ENCODE data around the gene MBNL3. TPM values are rescaled to one million over a fixed set of nuclear protein-coding genes. Genes with fewer than 3 reads are reported as not detected.
A peak's percentile ranks its signal among the peaks of the same experiment; 100 is the strongest.

The MBNL3 gene, protein sequence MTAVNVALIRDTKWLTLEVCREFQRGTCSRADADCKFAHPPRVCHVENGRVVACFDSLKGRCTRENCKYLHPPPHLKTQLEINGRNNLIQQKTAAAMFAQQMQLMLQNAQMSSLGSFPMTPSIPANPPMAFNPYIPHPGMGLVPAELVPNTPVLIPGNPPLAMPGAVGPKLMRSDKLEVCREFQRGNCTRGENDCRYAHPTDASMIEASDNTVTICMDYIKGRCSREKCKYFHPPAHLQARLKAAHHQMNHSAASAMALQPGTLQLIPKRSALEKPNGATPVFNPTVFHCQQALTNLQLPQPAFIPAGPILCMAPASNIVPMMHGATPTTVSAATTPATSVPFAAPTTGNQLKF
- 0.46 and 0.98 TPM in 2 replicates for total RNA-seq
- polyA plus RNA-seq, result 1.2 and 1.6 TPM in 2 replicates

DNA sequence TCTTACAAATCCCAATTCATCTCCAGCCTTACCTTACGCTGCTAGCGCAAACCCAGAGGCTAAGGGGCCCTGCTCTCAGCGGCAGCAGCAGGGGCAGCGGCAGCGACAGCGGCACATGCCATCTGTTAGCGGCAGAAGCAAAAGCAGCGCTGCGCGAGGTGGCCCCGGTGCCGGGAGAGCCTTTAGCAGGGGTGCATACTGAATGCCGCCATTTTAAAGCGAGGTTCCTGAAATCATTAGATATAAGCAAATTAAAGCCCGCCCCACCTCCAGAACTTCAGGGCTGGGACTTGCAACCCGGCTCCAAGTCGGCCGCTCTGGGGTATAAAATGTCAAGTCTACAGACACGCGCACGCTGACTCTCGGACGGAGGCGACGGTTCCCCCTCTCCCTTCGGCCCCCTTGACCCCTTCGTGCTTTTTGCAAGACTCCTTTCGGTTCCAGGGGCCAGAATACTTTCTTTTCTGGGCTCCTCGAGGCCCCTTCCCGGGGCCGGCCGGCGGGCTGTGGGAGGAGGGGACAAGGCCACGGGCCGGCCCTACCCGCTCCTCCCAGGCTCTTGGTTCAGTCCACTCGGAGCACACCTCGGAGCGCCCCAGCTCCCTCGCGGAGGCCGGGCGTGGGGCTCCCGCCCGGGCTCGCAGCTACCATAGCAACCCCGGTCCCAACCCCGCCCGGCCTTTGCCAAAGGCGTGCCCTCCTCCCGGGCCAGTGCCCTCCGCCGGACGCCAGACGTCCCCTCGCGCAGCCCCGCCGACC, at the start of gene MBNL3:
Gene MBNL3, minus strand, starts transcription at position 220 of the 759 bp plus-strand sequence. CDS start 49,427 bp downstream, outside the sequence.
- TF ChIP-seq, protein P1, sequence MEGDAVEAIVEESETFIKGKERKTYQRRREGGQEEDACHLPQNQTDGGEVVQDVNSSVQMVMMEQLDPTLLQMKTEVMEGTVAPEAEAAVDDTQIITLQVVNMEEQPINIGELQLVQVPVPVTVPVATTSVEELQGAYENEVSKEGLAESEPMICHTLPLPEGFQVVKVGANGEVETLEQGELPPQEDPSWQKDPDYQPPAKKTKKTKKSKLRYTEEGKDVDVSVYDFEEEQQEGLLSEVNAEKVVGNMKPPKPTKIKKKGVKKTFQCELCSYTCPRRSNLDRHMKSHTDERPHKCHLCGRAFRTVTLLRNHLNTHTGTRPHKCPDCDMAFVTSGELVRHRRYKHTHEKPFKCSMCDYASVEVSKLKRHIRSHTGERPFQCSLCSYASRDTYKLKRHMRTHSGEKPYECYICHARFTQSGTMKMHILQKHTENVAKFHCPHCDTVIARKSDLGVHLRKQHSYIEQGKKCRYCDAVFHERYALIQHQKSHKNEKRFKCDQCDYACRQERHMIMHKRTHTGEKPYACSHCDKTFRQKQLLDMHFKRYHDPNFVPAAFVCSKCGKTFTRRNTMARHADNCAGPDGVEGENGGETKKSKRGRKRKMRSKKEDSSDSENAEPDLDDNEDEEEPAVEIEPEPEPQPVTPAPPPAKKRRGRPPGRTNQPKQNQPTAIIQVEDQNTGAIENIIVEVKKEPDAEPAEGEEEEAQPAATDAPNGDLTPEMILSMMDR (IDR thresholded peaks at IDR 0.05; ENCODE audit: low read depth, low read length), result no peak
- no peaks in the 10 kb centered on the region for H3K9me3 ChIP-seq (ENCODE audit: low read depth)
- H3K4me3 ChIP-seq, result peak within 1 kb of the TSS; percentile 70
- no peaks in the 10 kb centered on the region for H3K4me1 ChIP-seq (ENCODE audit: low read depth)
- no peaks in the 10 kb centered on the region for H3K36me3 ChIP-seq
- H3K27ac ChIP-seq, result no peak within 1 kb of the TSS
- peak; percentile 70 to 80 for DNase-seq (ENCODE audit: low read depth in 1 of 2, low spot score in 1 of 2)
- peaks cover 51% of the 10 kb centered on the region for H3K27me3 ChIP-seq

DNA sequence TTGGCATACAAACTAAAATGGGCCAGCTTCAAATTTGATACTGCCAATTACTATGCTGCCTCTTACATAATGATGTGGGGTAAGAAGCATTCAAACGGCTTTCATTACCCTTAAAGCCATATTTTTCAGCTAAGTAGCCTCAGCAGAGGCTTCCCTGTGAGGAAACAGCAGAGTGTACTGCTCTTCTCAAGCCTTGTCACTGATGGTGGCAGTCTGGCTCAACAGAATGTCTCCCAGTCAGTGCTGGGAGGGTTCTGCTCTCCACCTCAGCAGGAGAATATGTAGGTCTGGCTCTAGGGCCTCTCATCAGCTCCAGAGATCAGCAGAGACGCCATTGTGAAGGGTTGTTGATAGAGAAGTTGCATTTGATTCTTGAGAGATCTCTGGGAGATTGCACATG, 44.6 kb upstream of the MBNL3 start:
- Histone ChIP-seq H3K27me3 (no peaks in the 10 kb centered on the region), H3K4me1 (ENCODE audit: low read depth) (no peaks in the 10 kb centered on the region), H3K27ac (no peak overlapping the region), H3K36me3 (no peaks in the 10 kb centered on the region), H3K9me3 (ENCODE audit: low read depth) (no peaks in the 10 kb centered on the region), H3K4me3 (no peak overlapping the region)
- TF ChIP-seq, protein P1 (IDR thresholded peaks at IDR 0.05; ENCODE audit: low read depth, low read length), result no peak
- no peak for DNase-seq (ENCODE audit: low read depth in 1 of 2, low spot score in 1 of 2)

DNA sequence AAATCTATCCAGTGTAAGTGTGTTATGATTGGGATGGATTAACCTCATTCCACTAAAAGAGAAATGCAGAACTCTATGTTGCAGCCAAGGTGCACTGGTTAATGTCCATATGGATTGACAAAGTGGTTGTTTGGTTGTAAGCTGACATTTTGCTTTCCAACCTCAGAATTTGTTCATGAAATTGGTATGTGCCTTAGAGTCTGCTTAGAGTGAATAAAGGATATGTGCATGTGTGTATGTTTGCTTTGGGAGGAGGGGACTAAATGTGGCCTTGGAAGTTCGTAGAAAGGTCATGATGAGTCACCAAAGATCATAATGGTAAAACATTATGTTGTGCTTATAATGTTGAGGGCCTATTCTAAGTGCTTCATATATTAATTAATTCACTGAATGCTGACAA, 44.1 kb upstream of the MBNL3 start:
- no peak overlapping the region for H3K27ac ChIP-seq
- no peaks in the 10 kb centered on the region for H3K27me3 ChIP-seq
- H3K4me1 ChIP-seq (ENCODE audit: low read depth), result no peaks in the 10 kb centered on the region
- H3K9me3 ChIP-seq (ENCODE audit: low read depth), result no peaks in the 10 kb centered on the region
- TF ChIP-seq, protein P1 (IDR thresholded peaks at IDR 0.05; ENCODE audit: low read depth, low read length), result no peak
- H3K4me3 ChIP-seq, result no peak overlapping the region
- H3K36me3 ChIP-seq, result no peaks in the 10 kb centered on the region
- DNase-seq (ENCODE audit: low read depth in 1 of 2, low spot score in 1 of 2), result peak in 1 of 2 donors; percentile 2

DNA sequence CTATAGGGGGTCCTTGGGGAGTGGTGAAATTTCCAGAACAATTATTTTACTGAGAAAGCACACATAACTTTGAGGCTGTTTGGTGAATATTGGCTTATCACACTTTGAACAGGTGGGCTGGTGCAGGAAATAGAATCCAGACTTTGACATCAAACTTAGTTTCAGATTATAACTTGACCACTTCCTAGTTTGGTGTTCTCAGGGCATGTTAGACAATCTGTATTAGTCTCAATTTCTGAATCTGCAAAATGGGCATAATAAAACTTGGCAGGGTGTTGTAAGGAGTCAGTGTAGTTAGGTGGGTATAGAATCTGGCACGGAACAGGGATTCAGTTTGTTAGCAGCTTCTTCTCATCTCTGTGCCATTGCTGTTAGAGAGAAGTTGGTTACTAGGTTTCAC, 43.3 kb upstream of the MBNL3 start:
- TF ChIP-seq, protein P1 (IDR thresholded peaks at IDR 0.05; ENCODE audit: low read depth, low read length), result no peak
- no peaks in the 10 kb centered on the region for H3K36me3 ChIP-seq
- H3K27me3 ChIP-seq, result peaks cover 3% of the 10 kb centered on the region
- no peak for DNase-seq (ENCODE audit: low read depth in 1 of 2, low spot score in 1 of 2)
- no peaks in the 10 kb centered on the region for H3K9me3 ChIP-seq (ENCODE audit: low read depth)
- no peaks in the 10 kb centered on the region for H3K4me1 ChIP-seq (ENCODE audit: low read depth)
- no peak overlapping the region for H3K4me3 ChIP-seq
- H3K27ac ChIP-seq, result no peak overlapping the region

DNA sequence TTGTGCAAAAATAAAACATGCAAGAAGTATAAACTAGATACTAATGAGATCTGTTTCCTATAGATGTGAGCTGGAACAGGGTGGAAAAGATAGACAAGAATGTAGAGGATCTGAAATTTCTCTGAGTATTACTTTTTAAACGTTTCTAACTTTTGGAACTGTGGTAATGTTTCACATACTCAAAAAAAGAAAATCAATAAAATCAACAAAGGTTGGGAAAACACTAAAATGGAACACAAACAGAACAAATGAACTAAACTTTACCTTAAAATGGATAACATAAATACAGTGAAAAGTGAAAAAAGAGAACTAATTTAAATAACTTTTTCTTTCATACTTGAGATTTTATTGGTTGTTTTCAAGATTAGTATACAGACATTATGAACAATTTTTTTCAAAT, 32.0 kb upstream of the MBNL3 start:
- Histone ChIP-seq H3K4me3 (no peak overlapping the region), H3K27me3 (no peaks in the 10 kb centered on the region), H3K27ac (no peak overlapping the region), H3K9me3 (ENCODE audit: low read depth) (no peaks in the 10 kb centered on the region), H3K4me1 (ENCODE audit: low read depth) (no peaks in the 10 kb centered on the region), H3K36me3 (no peaks in the 10 kb centered on the region)
- TF ChIP-seq, protein P1 (IDR thresholded peaks at IDR 0.05; ENCODE audit: low read depth, low read length), result no peak
- DNase-seq (ENCODE audit: low read depth in 1 of 2, low spot score in 1 of 2), result no peak
